ENCODE data around the gene ARID1B.

Gene ARID1B

GRCh38 chr6:157094038-157094437, 316.9 kb downstream of the ARID1B start:
- Histone ChIP-seq H3K27ac (ENCODE audit: low read length) (no peak overlapping the region), H3K27me3 (ENCODE audit: control insufficient read depth, insufficient read depth, low read length) (no peaks in the 10 kb centered on the region), H3K4me3 (ENCODE audit: low read length) (no peak overlapping the region), H3K36me3 (ENCODE audit: control insufficient read depth, low read depth, low read length) (no peaks in the 10 kb centered on the region), H3K9me3 (ENCODE audit: control insufficient read depth, low read depth, low read length) (no peaks in the 10 kb centered on the region), H3K9ac (ENCODE audit: low read length) (no peak overlapping the region), H3K4me1 (ENCODE audit: control insufficient read depth, low read depth, low read length) (peaks cover 41% of the 10 kb centered on the region)

- H3K9ac ChIP-seq (ENCODE audit: low read length) = no peak overlapping the region
- no peak overlapping the region for H3K4me3 ChIP-seq (ENCODE audit: low read length)
- H3K27ac ChIP-seq (ENCODE audit: low read length) = no peak overlapping the region
- no peaks in the 10 kb centered on the region for H3K9me3 ChIP-seq (ENCODE audit: control insufficient read depth, low read depth, low read length)
- H3K4me1 ChIP-seq (ENCODE audit: control insufficient read depth, low read depth, low read length) = peaks cover 32% of the 10 kb centered on the region
- no peaks in the 10 kb centered on the region for H3K27me3 ChIP-seq (ENCODE audit: control insufficient read depth, insufficient read depth, low read length)
- H3K36me3 ChIP-seq (ENCODE audit: control insufficient read depth, low read depth, low read length) = no peaks in the 10 kb centered on the region
Measured at GRCh38 chr6:157095084-157095483, 317.9 kb downstream of the ARID1B start.

GRCh38 chr6:157095569-157095968, 318.4 kb downstream of the ARID1B start:
- Histone ChIP-seq H3K27ac (ENCODE audit: low read length) (no peak overlapping the region), H3K9ac (ENCODE audit: low read length) (no peak overlapping the region), H3K36me3 (ENCODE audit: control insufficient read depth, low read depth, low read length) (no peaks in the 10 kb centered on the region), H3K4me3 (ENCODE audit: low read length) (no peak overlapping the region), H3K4me1 (ENCODE audit: control insufficient read depth, low read depth, low read length) (peaks cover 27% of the 10 kb centered on the region), H3K27me3 (ENCODE audit: control insufficient read depth, insufficient read depth, low read length) (no peaks in the 10 kb centered on the region), H3K9me3 (ENCODE audit: control insufficient read depth, low read depth, low read length) (no peaks in the 10 kb centered on the region)

GRCh38 chr6:157096105-157096504, 318.9 kb downstream of the ARID1B start:
- Histone ChIP-seq H3K4me1 (ENCODE audit: control insufficient read depth, low read depth, low read length) (peaks cover 22% of the 10 kb centered on the region), H3K9me3 (ENCODE audit: control insufficient read depth, low read depth, low read length) (no peaks in the 10 kb centered on the region), H3K36me3 (ENCODE audit: control insufficient read depth, low read depth, low read length) (no peaks in the 10 kb centered on the region), H3K27me3 (ENCODE audit: control insufficient read depth, insufficient read depth, low read length) (no peaks in the 10 kb centered on the region), H3K9ac (ENCODE audit: low read length) (no peak overlapping the region), H3K27ac (ENCODE audit: low read length) (no peak overlapping the region), H3K4me3 (ENCODE audit: low read length) (no peak overlapping the region)

- H3K27me3 ChIP-seq (ENCODE audit: control insufficient read depth, insufficient read depth, low read length) = no peaks in the 10 kb centered on the region
- no peaks in the 10 kb centered on the region for H3K36me3 ChIP-seq (ENCODE audit: control insufficient read depth, low read depth, low read length)
- no peak overlapping the region for H3K4me3 ChIP-seq (ENCODE audit: low read length)
- H3K27ac ChIP-seq (ENCODE audit: low read length) = no peak overlapping the region
- no peak overlapping the region for H3K9ac ChIP-seq (ENCODE audit: low read length)
- peaks cover 18% of the 10 kb centered on the region for H3K4me1 ChIP-seq (ENCODE audit: control insufficient read depth, low read depth, low read length)
- H3K9me3 ChIP-seq (ENCODE audit: control insufficient read depth, low read depth, low read length) = no peaks in the 10 kb centered on the region
Measured at GRCh38 chr6:157096522-157096921, 319.3 kb downstream of the ARID1B start.

GRCh38 chr6:157097255-157097955, 320.2 kb downstream of the ARID1B start:
- Histone ChIP-seq H3K9me3 (ENCODE audit: control insufficient read depth, low read depth, low read length) (no peaks in the 10 kb centered on the region), H3K9ac (ENCODE audit: low read length) (no peak overlapping the region), H3K36me3 (ENCODE audit: control insufficient read depth, low read depth, low read length) (no peaks in the 10 kb centered on the region), H3K27ac (ENCODE audit: low read length) (no peak overlapping the region), H3K4me1 (ENCODE audit: control insufficient read depth, low read depth, low read length) (peaks cover 9% of the 10 kb centered on the region), H3K27me3 (ENCODE audit: control insufficient read depth, insufficient read depth, low read length) (no peaks in the 10 kb centered on the region), H3K4me3 (ENCODE audit: low read length) (no peak overlapping the region)

- Histone ChIP-seq H3K4me1 (ENCODE audit: control insufficient read depth, low read depth, low read length) (peaks cover 6% of the 10 kb centered on the region), H3K27ac (ENCODE audit: low read length) (no peak overlapping the region), H3K4me3 (ENCODE audit: low read length) (no peak overlapping the region), H3K27me3 (ENCODE audit: control insufficient read depth, insufficient read depth, low read length) (no peaks in the 10 kb centered on the region), H3K9ac (ENCODE audit: low read length) (no peak overlapping the region), H3K9me3 (ENCODE audit: control insufficient read depth, low read depth, low read length) (no peaks in the 10 kb centered on the region), H3K36me3 (ENCODE audit: control insufficient read depth, low read depth, low read length) (no peaks in the 10 kb centered on the region)
Measured at GRCh38 chr6:157098999-157099398, 321.8 kb downstream of the ARID1B start.

- no peaks in the 10 kb centered on the region for H3K27me3 ChIP-seq (ENCODE audit: control insufficient read depth, insufficient read depth, low read length)
- no peaks in the 10 kb centered on the region for H3K9me3 ChIP-seq (ENCODE audit: control insufficient read depth, low read depth, low read length)
- H3K4me1 ChIP-seq (ENCODE audit: control insufficient read depth, low read depth, low read length) = peaks cover 3% of the 10 kb centered on the region
- no peak overlapping the region for H3K9ac ChIP-seq (ENCODE audit: low read length)
- no peak overlapping the region for H3K27ac ChIP-seq (ENCODE audit: low read length)
- no peaks in the 10 kb centered on the region for H3K36me3 ChIP-seq (ENCODE audit: control insufficient read depth, low read depth, low read length)
- H3K4me3 ChIP-seq (ENCODE audit: low read length) = no peak overlapping the region
Measured at GRCh38 chr6:157099912-157100593, 322.9 kb downstream of the ARID1B start.

- Histone ChIP-seq H3K4me1 (ENCODE audit: control insufficient read depth, low read depth, low read length) (no peaks in the 10 kb centered on the region), H3K27me3 (ENCODE audit: control insufficient read depth, insufficient read depth, low read length) (no peaks in the 10 kb centered on the region), H3K4me3 (ENCODE audit: low read length) (no peak overlapping the region), H3K27ac (ENCODE audit: low read length) (no peak overlapping the region), H3K9ac (ENCODE audit: low read length) (no peak overlapping the region), H3K36me3 (ENCODE audit: control insufficient read depth, low read depth, low read length) (no peaks in the 10 kb centered on the region), H3K9me3 (ENCODE audit: control insufficient read depth, low read depth, low read length) (no peaks in the 10 kb centered on the region)
Measured at GRCh38 chr6:157101166-157101565, 324.0 kb downstream of the ARID1B start.

GRCh38 chr6:157104803-157105202, 327.6 kb downstream of the ARID1B start:
- Histone ChIP-seq H3K27ac (ENCODE audit: low read length) (no peak overlapping the region), H3K9me3 (ENCODE audit: control insufficient read depth, low read depth, low read length) (no peaks in the 10 kb centered on the region), H3K4me3 (ENCODE audit: low read length) (no peak overlapping the region), H3K4me1 (ENCODE audit: control insufficient read depth, low read depth, low read length) (no peaks in the 10 kb centered on the region), H3K36me3 (ENCODE audit: control insufficient read depth, low read depth, low read length) (no peaks in the 10 kb centered on the region), H3K27me3 (ENCODE audit: control insufficient read depth, insufficient read depth, low read length) (no peaks in the 10 kb centered on the region), H3K9ac (ENCODE audit: low read length) (no peak overlapping the region)

GRCh38 chr6:157106487-157106886, 329.3 kb downstream of the ARID1B start:
- Histone ChIP-seq H3K4me1 (ENCODE audit: control insufficient read depth, low read depth, low read length) (no peaks in the 10 kb centered on the region), H3K27ac (ENCODE audit: low read length) (no peak overlapping the region)

GRCh38 chr6:157107571-157107914, 330.4 kb downstream of the ARID1B start:
- Histone ChIP-seq H3K9me3 (ENCODE audit: control insufficient read depth, low read depth, low read length) (no peaks in the 10 kb centered on the region), H3K27me3 (ENCODE audit: control insufficient read depth, insufficient read depth, low read length) (no peaks in the 10 kb centered on the region), H3K9ac (ENCODE audit: low read length) (no peak overlapping the region), H3K4me1 (ENCODE audit: control insufficient read depth, low read depth, low read length) (no peaks in the 10 kb centered on the region), H3K4me3 (ENCODE audit: low read length) (no peak overlapping the region), H3K36me3 (ENCODE audit: control insufficient read depth, low read depth, low read length) (no peaks in the 10 kb centered on the region), H3K27ac (ENCODE audit: low read length) (no peak overlapping the region)

More at GRCh38 chr6:157106487-157106886, 329.3 kb downstream of the ARID1B start:
- H3K9ac ChIP-seq (ENCODE audit: low read length) = no peak overlapping the region
- no peaks in the 10 kb centered on the region for H3K36me3 ChIP-seq (ENCODE audit: control insufficient read depth, low read depth, low read length)
- no peaks in the 10 kb centered on the region for H3K9me3 ChIP-seq (ENCODE audit: control insufficient read depth, low read depth, low read length)
- H3K27me3 ChIP-seq (ENCODE audit: control insufficient read depth, insufficient read depth, low read length) = no peaks in the 10 kb centered on the region
- no peak overlapping the region for H3K4me3 ChIP-seq (ENCODE audit: low read length)
